GM18526 (cell line): ENCODE measurements around the gene NTN4.

Experiments
- POLR2A ChIP-seq: IDR thresholded peaks from 3 replicates; pipeline ENCODE4 v1.6.1; 2011; ENCODE audit not compliant: insufficient read length; ENCODE audit errors: extremely low read depth

The NTN4 gene

DNA sequence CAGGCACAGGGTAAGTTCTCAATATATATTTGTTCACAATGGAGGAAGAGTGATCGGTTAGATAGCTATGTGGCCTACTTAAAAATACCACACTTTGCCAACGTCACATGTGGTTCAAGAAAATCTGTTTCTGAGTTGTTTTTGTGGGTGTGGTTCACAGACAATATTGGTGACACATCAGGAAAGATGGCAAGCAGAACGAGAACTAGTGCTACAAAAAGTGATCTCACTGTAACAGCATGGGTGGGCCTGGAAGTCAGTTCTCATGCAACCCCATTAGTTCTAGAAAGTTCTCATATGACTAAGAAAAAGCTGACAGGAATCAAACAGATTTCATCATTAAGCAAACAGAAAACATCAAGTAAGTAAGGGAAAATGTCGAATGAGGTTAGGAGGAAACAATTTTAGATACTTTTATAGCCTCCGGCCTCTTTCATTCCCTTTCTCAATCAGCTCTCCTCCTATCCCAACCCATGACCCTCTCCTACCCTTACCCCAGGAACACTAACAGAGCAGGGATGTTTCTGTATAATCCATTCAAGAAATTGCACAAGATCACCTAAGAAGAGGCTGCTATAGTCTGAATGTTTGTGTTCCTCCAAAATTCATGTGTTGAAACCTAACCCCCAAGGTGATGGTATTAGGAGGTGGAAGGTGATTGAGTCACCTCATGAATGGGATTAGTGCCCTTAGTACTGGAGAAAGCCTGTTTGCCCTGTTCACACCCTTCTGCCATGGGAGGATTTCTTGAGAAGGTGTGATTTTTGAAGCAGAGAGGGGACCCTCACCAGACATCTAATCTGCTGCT lies 15.5 kb upstream of the NTN4 start:
- TF ChIP-seq POLR2A = no peak

- TF ChIP-seq POLR2A = no peak
These were observed 13.7 kb upstream of the NTN4 start for GRCh38 chr12:95804291-95804690.

DNA sequence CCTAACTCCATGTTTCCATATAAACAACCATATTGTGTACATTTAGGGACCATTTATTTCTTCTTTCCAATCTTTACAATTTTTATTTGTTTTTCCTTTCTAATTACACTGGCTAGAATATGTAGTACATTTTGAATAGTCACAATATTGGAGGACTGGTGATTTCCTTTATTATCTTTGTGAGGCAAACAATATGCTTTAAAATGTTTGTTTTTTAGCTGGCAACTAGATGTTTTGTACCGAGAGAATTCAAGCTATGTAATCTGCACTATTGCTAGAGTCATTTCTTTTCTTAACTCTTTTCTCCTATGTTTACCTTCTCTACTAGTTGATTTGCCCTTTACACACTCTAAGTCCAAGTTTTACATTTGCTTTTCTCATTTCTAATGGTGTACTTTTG lies 13.3 kb upstream of the NTN4 start:
- TF ChIP-seq POLR2A = no peak

DNA sequence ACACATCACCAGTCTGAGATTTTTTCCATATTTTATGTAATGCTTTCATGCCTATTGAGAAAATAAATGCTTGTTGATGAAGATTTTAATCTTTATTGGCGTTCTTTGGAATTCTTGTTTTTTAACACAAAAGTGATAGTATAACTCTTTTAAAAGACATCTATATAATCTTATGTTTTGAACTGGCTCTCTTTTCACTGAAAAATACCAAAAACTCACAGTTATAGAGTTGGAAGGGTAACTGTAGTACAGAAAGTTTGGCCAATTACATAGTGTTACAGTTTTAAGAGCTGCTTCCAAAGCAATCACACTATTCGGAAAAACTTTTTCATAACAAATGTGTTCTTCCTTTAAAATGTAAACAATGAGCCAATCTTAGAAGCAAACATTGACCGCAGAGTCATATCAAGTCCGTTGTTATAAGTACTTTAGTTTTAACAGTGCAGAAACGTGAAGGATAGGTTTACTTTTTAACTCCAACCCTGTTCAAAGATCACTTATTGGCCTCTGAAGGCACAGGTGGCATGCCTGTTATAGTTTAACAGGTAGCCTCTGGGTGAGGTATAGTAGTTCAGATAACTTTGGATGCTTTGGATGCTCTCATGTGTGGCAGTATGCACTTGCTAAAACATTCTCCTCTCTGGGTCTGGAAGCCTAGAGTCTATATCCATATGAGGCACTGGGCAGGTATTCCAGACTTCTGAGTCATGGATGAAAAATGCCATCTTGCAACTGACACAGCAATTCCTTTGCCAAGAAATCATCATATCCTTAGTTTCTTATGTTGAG lies 12.1 kb upstream of the NTN4 start:
- no peak for TF ChIP-seq POLR2A

DNA sequence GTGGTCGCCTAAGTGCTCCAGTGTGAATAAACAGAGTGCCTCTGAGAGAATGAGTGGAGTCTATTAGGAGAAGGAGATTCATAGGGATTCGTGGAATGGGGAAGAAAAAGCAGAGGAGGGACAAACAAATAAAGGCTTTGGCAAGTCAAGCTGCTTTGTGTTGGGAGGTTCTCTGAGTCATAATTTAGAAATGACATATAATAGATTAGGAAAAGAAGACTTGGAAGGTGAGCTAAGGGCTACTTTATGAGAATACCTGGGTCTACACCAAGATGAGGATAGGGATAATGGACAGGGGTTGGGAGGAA lies 6.4 kb upstream of the NTN4 start:
- no peak for TF ChIP-seq POLR2A

DNA sequence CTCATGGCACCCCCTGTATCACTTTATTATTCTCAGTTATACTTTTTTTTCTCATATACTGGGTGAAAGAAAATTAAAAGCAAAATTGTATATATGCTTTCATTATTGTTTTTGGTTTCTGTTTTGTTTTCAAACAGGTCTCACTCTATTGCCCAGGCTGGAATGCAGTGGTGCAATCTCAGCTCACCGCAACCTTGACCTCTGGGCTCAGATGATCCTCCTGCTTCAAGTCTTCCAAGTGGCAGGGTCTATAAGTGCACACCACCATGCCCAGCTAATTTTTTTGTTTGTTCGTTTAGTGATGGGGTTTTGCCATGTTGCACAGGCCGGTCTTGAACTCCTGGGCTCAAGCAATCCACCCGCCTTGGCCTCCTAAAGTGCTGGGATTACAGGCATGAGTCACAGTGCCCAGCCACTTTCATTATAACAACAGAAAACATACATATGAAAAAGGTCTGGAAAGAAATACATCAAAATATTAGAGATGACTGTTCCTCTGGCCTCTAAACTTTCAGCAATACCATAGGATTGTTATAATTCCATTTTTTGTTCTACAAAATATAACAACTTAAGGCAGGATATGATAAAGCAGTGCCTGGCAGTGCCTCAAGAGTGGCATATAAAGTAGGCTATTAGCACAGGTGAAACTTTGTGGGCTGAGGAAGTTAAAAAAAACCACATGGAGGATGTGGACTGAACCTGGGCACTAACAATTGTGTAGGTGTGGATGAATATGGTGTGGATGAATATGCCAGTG lies 5.8 kb upstream of the NTN4 start:
- no peak for TF ChIP-seq POLR2A

DNA sequence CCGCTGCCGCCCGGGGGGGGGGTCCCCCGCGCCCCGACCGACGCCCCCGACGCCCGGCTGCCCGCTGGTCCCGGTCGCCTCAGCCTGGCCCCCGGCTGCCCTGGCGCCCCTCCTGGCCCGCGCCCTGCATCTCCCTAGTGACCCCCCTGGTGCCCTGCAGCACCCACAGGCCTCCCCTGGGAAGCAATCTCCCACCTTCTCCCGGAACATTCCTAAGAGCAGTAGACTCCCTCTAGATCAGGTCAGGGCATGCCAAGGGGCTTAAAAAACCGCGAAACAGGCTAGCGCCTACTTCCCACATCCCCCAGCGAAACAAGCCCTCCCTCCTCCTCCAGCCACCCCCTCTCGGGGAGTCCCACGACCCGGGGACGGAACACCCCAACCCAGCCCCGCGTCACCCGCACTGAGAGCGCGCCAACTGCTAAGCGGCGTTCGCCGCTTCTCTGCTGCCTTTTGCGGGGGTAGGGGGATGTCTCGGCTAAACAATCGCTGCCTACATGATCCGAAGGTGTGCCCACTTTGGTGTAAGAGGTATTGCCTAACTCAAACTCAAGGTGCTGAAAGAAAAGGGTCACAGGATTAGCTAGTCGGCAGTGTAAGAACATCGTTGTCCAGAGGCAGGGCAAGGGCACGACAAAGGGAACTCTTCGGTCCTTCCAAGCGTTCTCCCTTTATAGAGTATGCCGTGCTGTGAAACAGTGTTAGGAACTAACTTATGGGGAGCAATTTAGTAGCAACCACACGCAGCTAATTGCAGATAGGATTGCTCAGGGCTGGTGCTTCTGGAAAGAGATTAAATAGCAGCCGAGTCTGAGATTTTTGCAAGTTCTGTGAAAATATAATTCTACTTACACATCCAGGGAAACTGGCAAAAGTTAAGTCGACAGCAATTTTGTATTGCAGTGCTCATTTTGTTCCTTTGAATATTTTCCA lies 619 bp upstream of the NTN4 start:
- no peak for TF ChIP-seq POLR2A

DNA sequence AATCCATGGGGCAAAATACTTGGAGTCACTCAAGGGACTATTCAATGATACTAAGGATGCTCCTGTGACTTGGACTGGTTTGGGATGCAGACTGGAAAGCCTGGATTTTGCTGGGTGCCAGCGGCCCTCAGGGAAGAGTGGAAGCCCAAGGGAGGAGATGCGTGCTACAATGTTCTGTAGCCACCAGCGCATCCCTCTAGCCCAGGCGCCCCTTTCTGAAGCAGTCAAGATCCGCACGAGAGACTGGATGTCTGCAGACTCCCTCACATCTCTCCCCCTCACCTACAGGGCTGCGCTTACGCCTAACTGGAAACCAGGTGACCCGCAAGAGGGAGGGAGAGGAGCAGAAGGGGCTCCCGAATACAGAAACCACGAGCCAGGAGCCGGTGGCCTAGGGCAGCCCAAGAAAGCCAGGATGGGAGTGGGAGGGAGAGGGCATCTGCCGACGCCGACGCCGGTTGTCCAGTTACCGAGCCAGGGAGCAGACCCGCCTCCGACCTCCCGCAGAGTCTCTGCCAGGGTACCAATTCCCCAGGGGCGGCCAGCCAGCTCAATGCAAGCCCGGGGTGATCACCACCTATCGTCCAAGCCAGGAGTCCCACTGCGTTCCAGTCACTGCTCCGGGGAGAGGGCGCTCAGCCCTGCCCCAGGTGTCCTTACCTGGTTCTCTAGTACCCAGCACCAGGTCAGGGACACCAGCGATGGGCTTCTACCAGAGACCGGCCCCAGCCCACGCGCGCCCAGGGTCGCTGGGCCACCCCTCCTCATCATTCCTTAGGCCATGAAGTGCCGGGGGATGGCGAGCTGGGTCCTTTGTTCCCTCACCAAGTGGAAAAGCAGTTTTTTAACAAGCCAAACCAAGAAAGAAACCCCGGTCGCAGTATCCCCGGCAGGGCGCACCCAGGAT lies 1.2 kb downstream of the NTN4 start:
- no peak for TF ChIP-seq POLR2A

DNA sequence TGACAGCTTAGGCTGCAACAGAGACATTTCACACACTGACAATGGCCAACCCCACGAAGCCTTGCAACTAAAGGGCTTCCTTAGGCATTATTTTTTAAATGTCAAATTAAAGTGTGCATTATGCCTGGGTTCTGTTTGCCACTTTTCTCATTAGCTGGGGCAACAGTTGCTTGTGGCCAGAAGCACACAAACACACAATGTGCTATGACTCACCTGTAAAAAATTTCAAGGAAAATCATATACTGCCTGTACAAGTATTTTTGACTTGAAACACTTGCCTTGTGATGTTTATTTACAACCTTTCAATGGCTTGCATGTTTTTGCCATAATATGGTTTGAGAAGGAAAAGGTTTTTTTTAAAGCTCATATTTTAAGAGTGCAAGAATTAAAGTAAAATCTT lies 1.9 kb downstream of the NTN4 start:
- no peak for TF ChIP-seq POLR2A

DNA sequence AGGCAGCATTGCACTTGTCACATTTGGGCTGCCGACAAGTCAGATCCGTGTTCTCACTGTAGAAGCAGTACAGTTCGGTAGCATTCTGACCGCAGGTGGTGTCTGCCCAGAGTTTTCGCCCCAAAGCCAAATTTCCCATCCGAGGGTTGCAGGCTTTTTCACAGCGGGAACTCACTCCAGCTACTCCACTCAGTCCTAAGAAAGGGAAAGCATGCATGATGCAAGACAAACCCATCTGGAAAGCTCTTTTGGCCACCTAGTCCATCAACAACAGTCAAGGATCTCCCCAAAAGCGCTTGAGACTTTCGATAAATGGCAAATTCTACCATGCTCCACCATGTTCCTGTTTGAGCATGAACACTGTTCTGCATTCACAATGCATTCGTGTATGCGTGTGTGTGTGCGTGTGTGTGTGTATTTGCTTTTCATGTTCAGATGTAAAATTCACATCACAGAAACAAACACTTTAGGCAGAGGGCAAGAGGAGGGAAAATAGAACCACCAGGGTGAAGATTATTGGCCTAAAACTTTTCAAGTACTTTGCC lies 3.2 kb downstream of the NTN4 start:
- TF ChIP-seq POLR2A = no peak

DNA sequence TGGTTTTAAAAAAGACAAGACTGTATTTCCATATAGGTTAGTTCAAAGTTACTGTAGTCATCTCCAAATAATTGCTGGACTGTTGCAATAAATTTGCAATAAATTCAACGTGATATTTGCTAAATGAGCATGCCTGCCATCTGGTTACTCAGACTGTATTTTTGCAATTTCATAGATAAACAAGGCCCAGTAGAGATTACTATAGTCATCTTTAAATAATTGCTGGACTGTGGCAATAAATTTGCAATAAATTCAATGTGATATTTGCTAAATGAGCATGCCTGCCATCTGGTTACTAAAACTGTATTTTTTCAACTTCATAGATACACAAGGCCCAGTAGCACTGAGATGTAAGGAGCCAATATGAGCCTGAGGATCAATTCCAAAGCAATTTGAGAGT lies 5.6 kb downstream of the NTN4 start:
- TF ChIP-seq POLR2A = no peak

DNA sequence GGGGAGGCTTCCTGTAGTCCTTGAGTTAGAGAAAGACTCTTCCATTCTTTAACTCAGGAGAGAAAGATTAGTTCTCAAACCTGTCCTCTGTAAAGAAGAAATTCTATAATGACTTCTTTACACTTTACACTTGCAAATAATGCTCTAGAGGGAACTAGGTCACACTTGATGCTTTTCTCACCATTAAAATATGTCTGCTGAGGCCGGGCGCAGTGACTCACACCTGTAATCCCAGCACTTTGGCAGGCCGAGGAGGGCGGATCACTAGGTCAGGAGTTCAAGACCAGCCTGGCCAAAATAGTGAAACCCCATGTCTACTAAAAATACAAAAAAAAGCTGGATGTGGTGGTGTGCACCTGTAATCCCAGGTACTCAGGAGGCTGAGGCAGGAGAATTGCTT lies 6.3 kb downstream of the NTN4 start:
- no peak for TF ChIP-seq POLR2A

- no peak for TF ChIP-seq POLR2A
These were observed 16.1 kb downstream of the NTN4 start for GRCh38 chr12:95774311-95775045.

DNA sequence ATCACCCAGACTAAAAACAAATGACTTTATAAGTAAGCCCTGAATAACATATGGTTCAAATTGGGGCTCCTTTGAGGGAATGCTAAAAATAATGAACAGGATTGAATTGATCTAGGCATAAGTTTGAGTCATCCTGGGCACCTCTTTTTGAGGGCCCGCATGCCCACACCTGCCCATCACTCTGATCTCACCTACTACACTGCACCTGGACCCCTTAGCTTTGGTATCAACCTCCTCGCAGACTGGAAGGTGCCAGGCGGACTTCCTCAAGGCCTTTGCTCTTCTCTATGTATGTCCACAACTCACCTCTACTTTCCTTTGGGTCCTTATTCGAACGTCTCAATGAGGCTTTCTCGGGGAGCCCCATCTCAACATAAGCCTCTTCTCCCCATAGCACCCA lies 17.2 kb downstream of the NTN4 start:
- TF ChIP-seq POLR2A = no peak
